ENCODE results near the gene PADI2.

- TF ChIP-seq CTCF (conservative IDR thresholded peaks at IDR 0.05) (no peak), EZH2 (IDR thresholded peaks at IDR 0.05; ENCODE audit: low read depth) (no peak)
Measured at GRCh38 chr1:17158961-17159360, 39.7 kb upstream of the PADI2 start.

Measured in PC-9 (cell line).